ENCODE results near the gene SEPTIN2.

The SEPTIN2 gene

DNA sequence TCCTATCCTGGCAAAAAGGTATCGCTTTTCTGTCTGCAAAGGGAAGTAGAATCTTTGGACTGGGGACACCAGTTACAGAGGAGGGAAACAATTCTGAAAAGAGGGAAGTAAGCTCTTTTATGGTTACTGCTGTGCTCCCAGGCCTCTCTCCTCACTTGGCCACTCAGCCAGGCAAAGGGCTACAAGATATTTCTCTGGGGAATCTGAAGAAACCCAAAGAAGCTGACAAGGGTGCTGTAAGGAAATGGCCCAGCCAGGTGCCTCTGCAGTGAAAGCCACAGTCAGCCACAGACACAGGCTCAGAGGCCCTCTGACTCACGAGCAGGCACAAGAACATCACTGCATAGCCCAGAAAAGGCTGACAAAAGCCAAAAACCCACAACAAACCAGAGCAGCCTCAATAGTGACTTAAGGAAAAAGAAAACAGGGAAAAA, 6.0 kb upstream of the SEPTIN2 start:
- TF ChIP-seq, protein P1, sequence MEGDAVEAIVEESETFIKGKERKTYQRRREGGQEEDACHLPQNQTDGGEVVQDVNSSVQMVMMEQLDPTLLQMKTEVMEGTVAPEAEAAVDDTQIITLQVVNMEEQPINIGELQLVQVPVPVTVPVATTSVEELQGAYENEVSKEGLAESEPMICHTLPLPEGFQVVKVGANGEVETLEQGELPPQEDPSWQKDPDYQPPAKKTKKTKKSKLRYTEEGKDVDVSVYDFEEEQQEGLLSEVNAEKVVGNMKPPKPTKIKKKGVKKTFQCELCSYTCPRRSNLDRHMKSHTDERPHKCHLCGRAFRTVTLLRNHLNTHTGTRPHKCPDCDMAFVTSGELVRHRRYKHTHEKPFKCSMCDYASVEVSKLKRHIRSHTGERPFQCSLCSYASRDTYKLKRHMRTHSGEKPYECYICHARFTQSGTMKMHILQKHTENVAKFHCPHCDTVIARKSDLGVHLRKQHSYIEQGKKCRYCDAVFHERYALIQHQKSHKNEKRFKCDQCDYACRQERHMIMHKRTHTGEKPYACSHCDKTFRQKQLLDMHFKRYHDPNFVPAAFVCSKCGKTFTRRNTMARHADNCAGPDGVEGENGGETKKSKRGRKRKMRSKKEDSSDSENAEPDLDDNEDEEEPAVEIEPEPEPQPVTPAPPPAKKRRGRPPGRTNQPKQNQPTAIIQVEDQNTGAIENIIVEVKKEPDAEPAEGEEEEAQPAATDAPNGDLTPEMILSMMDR (conservative IDR thresholded peaks at IDR 0.05): no peak
- no peak overlapping the region for H3K27ac ChIP-seq

DNA sequence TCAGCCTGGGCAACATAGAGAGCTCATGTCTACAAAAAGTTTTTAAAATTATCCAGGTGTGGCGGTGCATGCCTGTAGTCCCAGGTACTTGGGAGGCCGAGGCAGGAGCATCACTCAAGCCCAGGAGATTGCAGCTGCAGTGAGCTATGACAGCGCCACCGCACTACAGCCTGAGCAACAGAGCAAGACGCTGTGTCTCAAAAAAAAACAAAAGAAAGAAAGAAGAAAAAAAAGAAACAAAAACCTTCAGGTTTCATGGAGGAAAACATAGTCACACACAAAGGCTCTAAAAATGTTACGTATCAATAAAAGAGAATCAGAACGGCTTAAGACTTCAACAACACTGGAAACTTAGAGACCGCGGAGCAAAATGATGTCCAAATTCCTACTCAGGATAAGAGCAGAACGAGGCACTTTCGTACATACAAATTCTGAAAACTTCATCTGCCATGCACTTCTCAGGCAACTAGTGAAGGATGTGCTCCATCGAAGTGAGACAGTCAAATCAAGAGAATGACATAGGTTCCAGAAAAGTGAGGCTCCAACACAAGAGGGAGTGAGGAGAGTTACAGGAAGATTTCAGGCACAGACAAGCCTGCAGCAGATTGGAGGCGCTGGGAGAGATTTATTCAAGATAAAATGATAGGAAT, 4.7 kb upstream of the SEPTIN2 start:
- TF ChIP-seq, protein P1 (conservative IDR thresholded peaks at IDR 0.05): no peak
- no peak overlapping the region for H3K27ac ChIP-seq

DNA sequence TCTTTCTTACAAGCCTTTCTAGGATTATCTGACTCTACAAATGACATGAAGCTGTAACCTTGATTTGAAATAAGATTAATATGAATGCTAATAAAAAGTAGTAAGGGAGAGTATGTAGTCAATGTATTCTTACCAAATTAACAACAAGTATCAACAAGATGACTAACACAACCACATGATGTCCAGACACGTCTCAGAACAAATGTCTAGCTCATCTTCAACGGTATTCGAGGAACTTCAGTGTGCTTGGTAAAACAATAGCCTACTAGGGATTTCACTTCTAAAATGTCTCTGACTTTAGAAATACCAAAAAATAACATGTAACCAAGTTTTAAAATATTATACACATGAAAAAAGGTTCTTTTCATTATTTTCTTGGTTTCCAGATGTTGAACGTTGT, 3.6 kb upstream of the SEPTIN2 start:
- TF ChIP-seq, protein P1 (conservative IDR thresholded peaks at IDR 0.05): no peak
- no peak overlapping the region for H3K27ac ChIP-seq

DNA sequence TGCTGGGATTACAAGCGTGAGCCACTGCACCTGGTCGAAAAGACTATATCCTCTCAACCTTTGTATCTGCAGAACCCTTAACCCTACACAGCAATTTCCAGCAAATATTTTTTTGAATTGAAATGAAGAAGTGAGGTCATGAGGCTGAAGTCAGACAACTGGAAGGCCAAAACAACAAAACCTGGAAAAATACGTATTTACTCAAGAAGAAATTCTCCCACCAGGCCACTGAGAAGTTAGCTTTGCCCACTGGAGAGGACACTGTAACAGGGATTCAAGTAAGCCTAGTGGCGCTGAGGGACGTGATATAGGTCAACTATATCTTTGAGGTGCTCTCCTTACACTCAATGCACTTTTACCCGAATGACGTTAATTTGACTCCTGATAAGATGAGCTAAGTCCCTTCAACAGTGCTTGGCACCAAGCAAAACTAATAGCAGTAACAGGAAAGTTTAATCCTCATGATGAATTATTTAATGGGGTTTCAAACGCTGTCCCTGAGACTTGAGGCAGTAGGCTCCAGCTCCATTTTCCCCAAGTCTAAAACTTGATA, 2.1 kb upstream of the SEPTIN2 start:
- peak overlapping the region; percentile 98 for H3K27ac ChIP-seq

DNA sequence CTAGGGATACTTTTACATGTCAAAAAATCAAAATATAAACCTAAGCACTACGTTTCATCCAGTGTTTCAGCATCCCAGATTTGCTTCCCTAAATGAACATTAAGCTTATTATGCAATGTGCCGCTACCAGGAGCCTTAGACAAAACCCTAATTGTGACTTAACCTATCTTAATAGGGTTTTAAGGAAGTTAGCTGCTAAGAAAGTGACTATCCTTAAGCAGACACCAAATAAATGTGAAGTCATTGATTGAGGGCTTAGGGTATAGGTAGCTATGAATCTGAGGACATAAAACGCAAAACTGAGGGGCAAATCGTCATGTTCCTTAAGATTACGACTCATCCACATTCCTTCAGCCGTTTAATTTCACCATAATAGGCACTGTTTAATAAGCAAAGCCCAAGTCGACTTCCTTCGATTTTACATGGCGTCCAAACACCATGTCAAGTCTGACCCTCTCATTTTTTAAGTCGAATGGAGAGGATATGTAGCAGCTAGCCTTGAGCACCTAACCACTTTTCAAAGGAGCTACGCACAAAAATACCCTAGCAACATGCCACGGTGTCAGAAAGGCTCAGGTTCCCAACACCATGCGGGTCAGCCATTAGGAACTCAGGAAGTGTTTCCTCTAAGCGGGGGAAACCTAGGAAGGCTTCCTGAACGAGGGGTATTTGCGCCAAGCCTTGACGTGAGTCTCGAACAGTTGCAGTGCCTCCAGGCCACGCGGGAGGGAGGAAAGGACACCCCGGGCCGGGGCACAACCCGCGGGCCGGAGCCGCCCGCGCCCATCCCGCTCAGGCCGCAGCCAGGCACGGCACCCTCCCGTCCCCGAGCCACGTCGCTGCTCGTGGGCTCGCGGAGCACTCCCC, 1.3 kb upstream of the SEPTIN2 start:
- TF ChIP-seq, protein P1 (conservative IDR thresholded peaks at IDR 0.05): no peak
- H3K27ac ChIP-seq: peak overlapping the region; percentile 98

More for the DNA sequence above, 2.1 kb upstream of the SEPTIN2 start:
- TF ChIP-seq, protein P1 (conservative IDR thresholded peaks at IDR 0.05): no peak

DNA sequence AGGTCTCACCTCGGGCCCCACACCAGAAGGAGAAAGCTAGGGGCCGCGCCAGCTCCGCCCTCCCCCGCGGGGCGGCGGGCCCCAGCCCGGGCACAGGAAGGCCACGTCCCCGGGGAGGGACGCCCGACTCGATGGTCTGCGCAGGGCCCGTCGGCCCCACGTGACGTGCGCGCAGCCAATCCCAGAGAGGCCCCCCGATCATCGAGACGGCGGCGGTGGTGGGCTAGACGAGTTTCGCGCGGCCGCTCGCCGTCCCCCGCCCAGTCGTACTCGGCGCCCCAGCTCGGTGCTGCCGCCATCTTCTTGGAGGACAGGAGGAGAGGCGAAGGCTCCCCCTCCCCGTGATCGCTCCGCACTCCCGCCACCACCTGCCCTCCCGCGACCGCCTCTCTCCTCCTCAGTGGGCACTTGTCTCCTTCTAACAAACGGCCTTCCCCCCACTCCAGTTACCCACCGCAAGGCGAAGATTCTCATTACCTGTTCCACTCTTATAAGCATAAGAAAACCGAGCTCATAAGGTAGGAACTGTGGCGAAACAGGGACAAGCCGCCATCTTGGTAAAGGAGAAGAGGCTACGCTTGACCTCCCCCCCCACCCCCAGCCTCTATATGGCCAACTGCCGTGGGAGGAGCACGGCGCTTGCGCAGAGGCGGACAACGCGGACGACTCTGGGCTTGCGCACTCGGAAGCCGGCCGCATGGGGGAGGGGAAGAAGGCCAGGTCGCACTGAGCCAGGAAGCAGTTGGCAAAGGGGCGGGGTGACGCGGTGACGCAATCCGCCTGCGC, 439 bp upstream of the SEPTIN2 start, which contains the start of gene HDLBP:
HDLBP (minus strand) TSS at position 580 of the 786 bp plus-strand sequence. CDS start 48,803 bp downstream, outside the sequence.
- TF ChIP-seq, protein P1 (conservative IDR thresholded peaks at IDR 0.05): peak; percentile 75
- peak within 1 kb of the TSS; percentile 98 for H3K27ac ChIP-seq

All from VCaP (cell line).